HUES48 (cell line): Measurements from ENCODE around the gene PNLIPRP2.

Experiments
- H3K27ac ChIP-seq: one replicate; pipeline ENCODE4 v1.7.0; 2013; ENCODE audit warnings: low read depth, low read length, inconsistent platforms
- H3K27me3 ChIP-seq: 2 replicates; pipeline ENCODE4 v1.6.1; 2013; ENCODE audit warnings: mild to moderate bottlenecking, low read length; ENCODE audit not compliant: control insufficient read depth, insufficient read depth
- H3K36me3 ChIP-seq: 2 replicates; pipeline ENCODE4 v1.6.1; 2013; ENCODE audit warnings: low read length; ENCODE audit not compliant: control insufficient read depth, insufficient read depth
- H3K4me1 ChIP-seq: 2 replicates; pipeline ENCODE4 v1.6.1; 2013; ENCODE audit warnings: mild to moderate bottlenecking, low read length; ENCODE audit not compliant: control insufficient read depth, insufficient read depth
- H3K4me3 ChIP-seq: 2 replicates; pipeline ENCODE4 v1.5.1; 2013; ENCODE audit warnings: mild to moderate bottlenecking, low read depth, low read length
- H3K9ac ChIP-seq: 2 replicates; pipeline ENCODE4 v1.6.1; 2013; ENCODE audit warnings: mild to moderate bottlenecking, low read depth, low read length, moderate library complexity
- H3K9me3 ChIP-seq: 2 replicates; pipeline ENCODE4 v1.6.1; 2013; ENCODE audit warnings: low read length; ENCODE audit not compliant: control insufficient read depth, insufficient read depth

The PNLIPRP2 gene

GRCh38 chr10:116598329-116598728 lies 22.4 kb upstream of the PNLIPRP2 start:
- no peak overlapping the region for H3K9ac ChIP-seq
- no peaks in the 10 kb centered on the region for H3K27me3 ChIP-seq
- no peaks in the 10 kb centered on the region for H3K9me3 ChIP-seq
- H3K27ac ChIP-seq = no peak overlapping the region
- no peak overlapping the region for H3K4me3 ChIP-seq
- no peaks in the 10 kb centered on the region for H3K36me3 ChIP-seq
- peaks cover 3% of the 10 kb centered on the region; the same call in 1 of the 2 replicates for H3K4me1 ChIP-seq

DNA sequence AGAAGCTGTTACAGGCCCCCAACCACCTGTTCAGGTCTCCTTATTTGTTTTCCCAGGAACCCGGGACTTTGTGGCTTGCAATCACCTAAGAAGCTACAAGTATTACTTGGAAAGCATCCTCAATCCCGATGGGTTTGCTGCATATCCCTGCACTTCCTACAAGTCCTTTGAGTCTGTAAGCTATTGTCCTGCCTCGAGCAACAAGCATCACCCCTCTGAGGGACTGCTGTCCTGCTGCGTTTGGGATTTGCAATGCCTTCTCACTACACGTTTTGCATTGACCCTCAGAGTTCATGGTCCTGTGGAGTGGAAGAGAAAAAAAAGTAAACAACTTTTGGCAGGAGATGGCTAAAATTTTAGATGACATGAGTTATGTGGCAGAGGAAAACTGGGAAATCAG lies 20.8 kb upstream of the PNLIPRP2 start:
- peaks cover 3% of the 10 kb centered on the region; the same call in 1 of the 2 replicates for H3K4me1 ChIP-seq
- H3K27ac ChIP-seq = no peak overlapping the region
- no peaks in the 10 kb centered on the region for H3K9me3 ChIP-seq
- no peaks in the 10 kb centered on the region for H3K27me3 ChIP-seq
- no peaks in the 10 kb centered on the region for H3K36me3 ChIP-seq
- no peak overlapping the region for H3K4me3 ChIP-seq
- H3K9ac ChIP-seq = no peak overlapping the region

DNA sequence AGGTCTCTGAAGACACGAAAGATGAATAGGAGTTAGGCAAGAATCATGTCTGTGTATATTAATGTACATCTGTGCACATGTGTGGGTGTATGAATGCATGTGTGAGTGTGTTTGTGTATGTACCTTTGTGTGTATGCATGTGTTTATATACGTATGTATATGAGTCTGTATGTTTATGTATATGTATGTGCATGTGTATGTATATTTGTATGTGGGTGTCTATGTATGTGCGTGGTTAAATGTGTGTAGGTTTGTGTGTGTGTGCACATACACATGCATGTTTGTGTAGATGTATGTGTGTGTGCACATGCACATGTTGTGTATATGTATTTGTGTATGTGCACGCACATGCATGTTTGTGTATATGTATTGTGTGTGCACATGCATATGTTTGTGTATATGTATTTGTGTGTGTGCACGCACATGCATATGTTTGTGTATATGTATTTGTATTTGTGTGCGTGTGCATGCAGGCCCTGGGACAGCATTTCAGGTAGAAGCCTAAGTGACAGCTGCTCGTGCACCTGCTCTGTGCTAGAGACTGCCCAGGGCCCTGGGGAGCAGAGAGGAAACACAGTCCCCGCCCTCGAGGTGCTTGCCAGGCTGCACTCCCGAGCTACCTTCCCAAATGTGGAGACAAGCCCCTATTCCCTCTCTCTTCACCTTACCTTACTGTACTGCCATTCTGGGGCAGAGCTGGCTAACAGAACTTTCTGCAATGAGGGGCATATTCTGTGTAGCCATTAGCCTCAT lies 17.9 kb upstream of the PNLIPRP2 start:
- Histone ChIP-seq H3K27ac (no peak overlapping the region), H3K4me1 (peaks cover 2% of the 10 kb centered on the region; the same call in 1 of the 2 replicates), H3K27me3 (no peaks in the 10 kb centered on the region), H3K4me3 (no peak overlapping the region), H3K9ac (no peak overlapping the region), H3K9me3 (no peaks in the 10 kb centered on the region), H3K36me3 (no peaks in the 10 kb centered on the region)

- Histone ChIP-seq H3K9ac (no peak overlapping the region), H3K36me3 (no peaks in the 10 kb centered on the region), H3K4me1 (no peaks in the 10 kb centered on the region; the same call in 1 of the 2 replicates), H3K4me3 (no peak overlapping the region), H3K9me3 (no peaks in the 10 kb centered on the region), H3K27ac (no peak overlapping the region), H3K27me3 (peaks cover 22% of the 10 kb centered on the region)
Measured at GRCh38 chr10:116606061-116606483, 14.7 kb upstream of the PNLIPRP2 start.

- Histone ChIP-seq H3K4me3 (no peak overlapping the region), H3K27me3 (peaks cover 22% of the 10 kb centered on the region), H3K27ac (no peak overlapping the region), H3K9ac (no peak overlapping the region), H3K9me3 (no peaks in the 10 kb centered on the region), H3K4me1 (no peaks in the 10 kb centered on the region; the same call in 1 of the 2 replicates), H3K36me3 (no peaks in the 10 kb centered on the region)
Measured at GRCh38 chr10:116607336-116607735, 13.4 kb upstream of the PNLIPRP2 start.

DNA sequence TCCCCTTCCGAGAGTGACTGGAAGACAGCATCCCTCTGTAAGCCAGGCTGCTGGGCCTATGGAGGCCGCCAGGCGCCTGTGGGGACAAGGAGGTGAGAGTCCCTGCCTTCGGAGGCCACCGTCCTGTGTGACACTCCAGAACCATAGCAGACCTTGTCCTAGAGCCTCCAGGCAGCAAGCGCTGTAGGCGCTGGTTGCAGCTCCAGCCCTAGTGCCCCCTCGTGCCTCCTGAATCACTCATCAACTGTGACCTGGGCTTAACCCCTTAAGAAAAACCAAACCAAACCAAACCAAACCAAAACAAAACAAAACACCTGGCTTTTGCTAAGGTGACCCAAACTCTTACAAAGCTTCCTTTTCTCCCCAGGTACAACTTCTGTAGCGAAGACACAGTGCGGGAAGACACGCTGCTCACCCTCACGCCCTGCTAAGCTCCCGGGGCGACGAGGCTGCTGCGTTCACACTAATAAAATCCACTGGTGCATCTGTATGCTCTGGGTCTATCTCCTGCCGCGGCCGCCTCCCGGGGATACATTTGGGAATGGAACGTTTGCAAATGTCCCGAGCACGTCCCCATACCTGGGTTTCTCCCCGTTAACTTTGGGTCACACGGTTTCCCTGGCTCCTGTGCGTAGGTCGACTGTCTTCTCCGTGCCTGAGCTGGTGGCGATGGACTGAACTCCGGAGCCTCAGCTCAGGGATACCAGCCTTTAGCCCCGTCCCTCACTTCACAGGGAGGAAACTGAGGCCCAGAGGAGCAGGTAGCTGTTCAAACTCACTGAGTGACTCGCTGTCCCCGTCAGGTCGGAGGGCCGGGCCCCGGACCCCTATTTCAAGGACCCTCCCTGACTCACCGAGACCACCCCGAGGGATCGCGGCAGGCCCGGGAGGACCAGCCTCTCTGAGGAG lies 11.8 kb upstream of the PNLIPRP2 start:
- H3K27me3 ChIP-seq = peaks cover 22% of the 10 kb centered on the region
- H3K27ac ChIP-seq = no peak overlapping the region
- H3K36me3 ChIP-seq = no peaks in the 10 kb centered on the region
- H3K9me3 ChIP-seq = no peaks in the 10 kb centered on the region
- H3K9ac ChIP-seq = peak overlapping the region; percentile 52
- no peaks in the 10 kb centered on the region; the same call in 1 of the 2 replicates for H3K4me1 ChIP-seq
- H3K4me3 ChIP-seq = peak overlapping the region; percentile 70

GRCh38 chr10:116610443-116611152 lies 10.2 kb upstream of the PNLIPRP2 start:
- Histone ChIP-seq H3K36me3 (no peaks in the 10 kb centered on the region), H3K9ac (no peak overlapping the region), H3K27ac (no peak overlapping the region), H3K4me1 (no peaks in the 10 kb centered on the region; the same call in 1 of the 2 replicates), H3K27me3 (peaks cover 22% of the 10 kb centered on the region), H3K9me3 (no peaks in the 10 kb centered on the region), H3K4me3 (no peak overlapping the region)

- H3K4me3 ChIP-seq = no peak overlapping the region
- no peak overlapping the region for H3K27ac ChIP-seq
- H3K36me3 ChIP-seq = no peaks in the 10 kb centered on the region
- no peaks in the 10 kb centered on the region for H3K9me3 ChIP-seq
- H3K9ac ChIP-seq = no peak overlapping the region
- H3K27me3 ChIP-seq = peaks cover 22% of the 10 kb centered on the region
- H3K4me1 ChIP-seq = no peaks in the 10 kb centered on the region; the same call in 1 of the 2 replicates
Measured at GRCh38 chr10:116611153-116611545, 9.6 kb upstream of the PNLIPRP2 start.

DNA sequence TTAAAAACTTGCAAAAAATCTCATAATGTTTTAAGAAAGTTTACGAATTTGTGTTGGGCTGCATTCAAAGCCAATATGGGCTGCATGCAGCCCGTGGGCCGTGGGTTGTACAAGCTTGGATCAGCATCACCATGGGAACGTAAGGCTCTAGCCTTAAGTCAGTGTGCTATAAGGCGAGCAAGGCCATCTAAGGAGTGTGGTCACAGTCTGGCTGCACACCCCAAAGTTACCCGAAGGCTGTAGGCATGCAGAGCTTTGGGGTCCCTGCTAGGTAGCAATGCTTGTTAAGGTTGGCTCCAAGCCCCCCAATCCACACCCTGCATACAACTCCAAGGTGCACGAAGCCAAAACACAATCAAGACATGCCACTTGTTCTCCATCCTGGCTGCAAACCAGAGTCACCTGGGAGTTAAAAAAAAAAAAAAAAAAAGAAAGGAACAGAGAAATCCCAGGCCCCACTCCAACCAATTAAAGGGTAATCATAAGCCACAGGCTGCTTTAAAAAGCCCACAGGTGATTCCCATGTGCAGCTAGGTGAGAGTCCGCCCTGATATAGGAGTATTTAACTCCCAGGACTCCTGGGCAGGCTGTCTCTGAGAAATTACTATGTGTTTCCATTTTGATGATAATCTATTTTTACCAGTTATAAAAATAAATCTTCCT lies 8.5 kb upstream of the PNLIPRP2 start:
- no peaks in the 10 kb centered on the region; the same call in 1 of the 2 replicates for H3K4me1 ChIP-seq
- H3K9me3 ChIP-seq = no peaks in the 10 kb centered on the region
- H3K9ac ChIP-seq = no peak overlapping the region
- H3K36me3 ChIP-seq = no peaks in the 10 kb centered on the region
- peaks cover 22% of the 10 kb centered on the region for H3K27me3 ChIP-seq
- H3K4me3 ChIP-seq = no peak overlapping the region
- H3K27ac ChIP-seq = no peak overlapping the region

DNA sequence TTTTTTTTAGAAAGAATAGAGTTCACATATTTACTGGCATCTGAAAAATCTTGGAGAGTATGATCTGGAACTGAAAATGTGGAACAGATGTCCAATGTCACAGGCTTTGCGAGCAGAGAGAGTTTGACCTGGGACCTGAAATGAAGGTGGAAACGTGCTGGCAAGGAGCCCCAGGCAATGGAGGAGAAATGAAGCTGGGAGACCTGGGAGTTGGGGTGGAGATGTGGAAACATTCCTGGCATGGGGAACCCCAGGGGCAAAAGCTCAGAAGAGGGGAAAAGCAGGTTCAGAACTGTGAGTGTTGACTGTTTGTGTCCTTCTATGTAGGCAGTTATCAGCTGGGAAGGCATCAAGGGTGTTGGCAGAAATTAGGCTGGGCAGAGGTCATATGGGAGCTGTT lies 7.3 kb upstream of the PNLIPRP2 start:
- no peaks in the 10 kb centered on the region for H3K36me3 ChIP-seq
- H3K4me1 ChIP-seq = peaks cover 3% of the 10 kb centered on the region; the same call in 1 of the 2 replicates
- no peak overlapping the region for H3K27ac ChIP-seq
- H3K27me3 ChIP-seq = peaks cover 17% of the 10 kb centered on the region
- H3K4me3 ChIP-seq = no peak overlapping the region
- H3K9me3 ChIP-seq = no peaks in the 10 kb centered on the region
- H3K9ac ChIP-seq = no peak overlapping the region
